ENCODE data around the gene CD2. TPM values are rescaled to one million over a fixed set of nuclear protein-coding genes. Genes with fewer than 3 reads are reported as not detected.

Gene CD2, protein sequence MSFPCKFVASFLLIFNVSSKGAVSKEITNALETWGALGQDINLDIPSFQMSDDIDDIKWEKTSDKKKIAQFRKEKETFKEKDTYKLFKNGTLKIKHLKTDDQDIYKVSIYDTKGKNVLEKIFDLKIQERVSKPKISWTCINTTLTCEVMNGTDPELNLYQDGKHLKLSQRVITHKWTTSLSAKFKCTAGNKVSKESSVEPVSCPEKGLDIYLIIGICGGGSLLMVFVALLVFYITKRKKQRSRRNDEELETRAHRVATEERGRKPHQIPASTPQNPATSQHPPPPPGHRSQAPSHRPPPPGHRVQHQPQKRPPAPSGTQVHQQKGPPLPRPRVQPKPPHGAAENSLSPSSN
- total RNA-seq = 0.49 TPM

DNA sequence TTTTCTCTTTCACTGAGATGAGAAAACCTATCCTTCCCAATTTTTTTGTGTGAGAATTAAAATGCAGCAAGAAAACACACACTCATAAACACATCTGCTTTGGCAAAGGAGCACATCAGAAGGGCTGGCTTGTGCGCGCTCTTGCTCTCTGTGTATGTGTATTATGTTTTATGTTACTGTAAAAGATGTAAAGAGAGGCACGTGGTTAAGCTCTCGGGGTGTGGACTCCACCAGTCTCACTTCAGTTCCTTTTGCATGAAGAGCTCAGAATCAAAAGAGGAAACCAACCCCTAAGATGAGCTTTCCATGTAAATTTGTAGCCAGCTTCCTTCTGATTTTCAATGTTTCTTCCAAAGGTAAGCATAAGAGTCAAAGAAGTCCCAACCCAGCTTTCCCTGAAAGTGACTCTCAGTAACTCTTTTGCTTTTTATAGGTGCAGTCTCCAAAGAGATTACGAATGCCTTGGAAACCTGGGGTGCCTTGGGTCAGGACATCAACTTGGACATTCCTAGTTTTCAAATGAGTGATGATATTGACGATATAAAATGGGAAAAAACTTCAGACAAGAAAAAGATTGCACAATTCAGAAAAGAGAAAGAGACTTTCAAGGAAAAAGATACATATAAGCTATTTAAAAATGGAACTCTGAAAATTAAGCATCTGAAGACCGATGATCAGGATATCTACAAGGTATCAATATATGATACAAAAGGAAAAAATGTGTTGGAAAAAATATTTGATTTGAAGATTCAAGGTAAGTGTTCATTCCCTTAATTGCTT lies at the start of gene CD2:
TSS of gene CD2 (plus strand) at position 233 of the 780 bp plus-strand sequence. CDS start at position 296, 63 bp downstream.
- peak; percentile 52 for DNase-seq

DNA sequence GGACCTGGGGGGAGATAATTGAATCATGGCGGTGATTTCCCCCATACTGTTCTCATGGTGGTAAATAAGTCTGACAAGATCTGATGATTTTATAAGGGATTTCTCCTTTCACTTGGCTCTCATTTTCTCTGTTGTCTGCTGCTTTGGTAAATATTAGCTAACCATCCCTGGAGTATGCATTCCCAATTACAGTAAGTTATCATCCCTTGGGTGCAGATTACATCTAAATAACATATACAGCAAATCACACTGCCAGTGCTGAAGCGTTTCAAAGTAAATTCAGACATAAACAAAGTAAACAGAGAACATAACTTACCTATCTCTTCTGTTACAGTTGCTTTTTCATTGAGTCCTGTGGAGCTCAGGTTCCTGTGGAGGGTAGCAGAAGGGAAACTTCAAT lies 48.1 kb upstream of the CD2 start:
- DNase-seq = no peak

DNA sequence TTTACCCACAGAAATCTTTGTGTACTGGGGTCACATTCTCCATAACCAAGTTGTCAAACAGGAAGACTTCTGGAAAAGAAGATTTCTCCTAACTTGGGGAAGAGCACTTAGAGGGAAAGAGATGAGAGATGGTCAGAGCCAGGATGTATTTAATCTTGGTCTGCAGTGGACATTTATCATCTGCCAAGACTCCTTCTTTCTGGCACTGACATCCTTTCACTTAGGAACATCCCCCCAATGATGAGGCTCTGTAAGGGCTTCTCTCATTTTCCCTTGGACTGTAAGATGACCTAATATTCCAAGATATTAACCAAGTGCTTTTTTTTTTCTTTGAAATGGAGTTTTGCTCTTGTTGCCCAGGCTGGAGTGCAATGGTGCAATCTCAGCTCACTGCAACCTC lies 47.4 kb upstream of the CD2 start:
- no peak for DNase-seq

DNA sequence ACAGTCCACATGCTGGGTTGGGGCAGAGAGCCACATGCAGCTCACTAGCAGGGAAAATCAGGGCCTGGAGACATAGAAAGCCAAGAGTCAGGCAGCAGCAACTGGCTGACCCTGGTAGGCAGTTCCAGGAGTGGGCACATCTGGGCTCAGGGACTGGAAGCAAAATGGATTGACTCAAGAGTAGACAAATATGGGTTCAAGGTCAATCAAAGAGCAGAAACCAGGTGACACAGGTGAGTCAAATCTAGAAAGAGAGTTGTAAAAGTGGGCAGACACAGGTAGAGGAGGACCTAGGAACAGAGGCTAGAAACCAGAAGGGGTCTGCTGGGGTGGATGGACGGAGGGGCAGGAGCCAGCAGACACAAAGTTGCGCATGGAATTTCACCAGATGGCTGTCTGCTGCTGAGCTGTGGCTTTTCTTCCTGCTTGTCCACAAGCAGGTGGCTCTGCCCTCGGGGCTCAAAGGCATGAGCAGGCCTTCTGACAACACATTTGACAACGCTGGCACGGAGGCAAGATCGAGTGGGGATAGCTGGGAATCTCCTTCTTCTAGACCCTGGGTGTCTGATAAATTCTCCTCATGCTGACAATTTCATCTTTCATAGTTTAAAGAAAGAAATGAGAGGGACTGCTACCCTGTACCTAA lies 45.9 kb upstream of the CD2 start:
- no peak for DNase-seq

DNA sequence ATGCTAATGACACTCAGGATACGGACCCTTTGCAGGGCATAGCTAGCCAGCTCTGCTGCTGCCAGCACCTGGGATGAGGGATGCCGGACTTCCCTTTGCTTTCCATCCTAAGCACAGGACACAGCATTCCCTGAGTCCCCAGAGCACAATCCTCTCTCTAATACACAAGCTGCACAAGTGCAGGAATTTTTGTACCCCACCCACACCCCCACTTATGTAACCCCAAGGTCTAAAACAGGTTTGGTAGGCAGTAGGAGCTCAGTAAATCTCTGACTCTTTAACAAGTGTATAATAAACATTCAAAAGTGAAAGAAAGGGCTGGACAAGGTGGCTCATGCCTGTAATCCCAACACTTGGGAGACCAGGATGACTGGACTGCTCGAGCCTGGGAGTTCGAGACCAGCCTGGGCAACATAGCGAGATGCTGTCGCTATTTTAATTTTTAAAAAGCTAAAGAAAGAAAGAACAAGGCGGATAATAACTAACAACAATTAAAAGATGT lies 44.5 kb upstream of the CD2 start:
- DNase-seq = no peak

DNA sequence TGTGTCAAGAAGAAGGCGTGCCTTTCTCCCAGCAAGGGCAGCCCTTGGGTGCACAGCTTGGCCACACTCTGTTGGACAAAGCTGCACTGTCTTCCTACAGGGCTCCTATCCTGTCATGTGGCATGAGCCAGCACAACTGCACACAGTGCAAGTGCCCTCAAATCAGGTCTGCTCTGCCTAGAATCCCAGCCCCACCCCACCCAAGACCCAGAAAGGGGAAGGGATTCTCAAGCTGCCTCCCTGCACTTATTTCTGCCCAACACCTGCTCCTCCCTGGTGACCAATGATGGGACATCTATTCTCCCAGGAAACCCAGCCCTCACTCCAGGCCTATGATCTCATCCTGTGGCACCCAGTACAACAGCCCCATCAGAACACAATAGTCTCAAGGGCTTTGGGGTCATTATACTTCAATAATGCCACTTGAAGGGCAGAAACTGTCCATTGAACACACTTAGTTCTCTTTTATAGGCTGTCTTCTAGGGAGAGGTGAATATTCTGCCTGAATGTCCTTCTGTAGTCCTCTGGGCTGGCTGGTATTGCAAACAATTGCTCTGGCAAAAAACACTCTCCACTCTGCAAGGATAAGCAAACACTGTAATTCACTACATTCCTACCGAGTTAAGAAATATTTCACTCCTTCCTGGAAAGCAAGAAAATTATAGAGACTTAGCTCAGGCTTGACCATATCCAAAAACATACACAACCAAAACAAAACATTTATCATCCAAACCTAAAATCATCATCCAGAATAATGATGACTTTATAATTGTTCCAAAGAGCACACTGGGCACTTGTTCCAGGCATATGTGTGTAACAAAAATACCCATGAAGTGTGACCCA lies 43.6 kb upstream of the CD2 start:
- DNase-seq = no peak

DNA sequence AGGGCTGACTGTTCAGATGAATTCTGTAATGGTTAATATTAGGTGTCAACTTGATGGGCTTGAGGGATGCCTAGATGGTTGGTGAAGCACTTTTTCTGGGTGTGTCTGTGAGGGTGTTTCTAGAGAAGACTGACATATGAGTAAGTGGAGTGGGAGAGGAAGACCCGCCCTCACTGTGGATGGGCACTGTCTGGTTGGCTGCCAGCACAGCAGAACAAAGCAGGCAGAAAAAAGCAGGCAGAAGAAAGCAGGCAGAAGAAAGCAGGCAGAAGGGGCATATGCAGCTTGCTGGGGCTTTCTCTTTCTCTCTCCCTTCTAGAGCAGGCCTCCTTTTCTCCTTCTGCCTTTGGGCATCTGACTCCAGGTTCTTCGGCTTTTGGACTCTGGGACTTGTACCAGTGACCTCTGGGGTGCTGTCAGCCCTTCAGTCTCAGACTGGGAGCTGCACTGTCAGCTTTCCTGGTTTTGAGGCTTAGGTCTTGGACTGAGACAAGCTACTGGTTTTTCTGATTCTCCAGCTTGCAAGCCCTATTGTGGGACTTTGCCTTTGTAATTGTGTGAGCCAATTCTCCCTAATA lies 42.9 kb upstream of the CD2 start:
- no peak for DNase-seq

DNA sequence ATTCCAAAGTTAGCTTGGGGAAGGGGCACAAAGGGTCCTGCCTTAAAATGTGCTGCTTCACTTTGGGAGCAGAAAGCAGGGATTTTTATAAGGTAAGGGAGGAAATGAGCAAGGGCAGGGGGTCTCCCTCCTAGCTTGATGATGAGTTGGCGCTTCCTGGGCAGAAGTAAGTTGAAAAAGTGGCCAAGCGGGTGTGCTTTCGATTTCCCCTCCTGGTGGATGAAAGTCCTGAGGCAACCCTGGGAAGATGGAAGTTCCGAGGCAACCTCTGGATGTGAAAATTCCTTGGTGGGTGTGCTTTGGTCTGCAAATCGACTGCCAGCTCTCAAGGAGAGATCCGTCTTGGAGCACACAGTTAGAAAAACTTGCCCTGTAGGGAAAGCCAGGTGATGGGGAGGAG lies 41.7 kb upstream of the CD2 start:
- DNase-seq = no peak

DNA sequence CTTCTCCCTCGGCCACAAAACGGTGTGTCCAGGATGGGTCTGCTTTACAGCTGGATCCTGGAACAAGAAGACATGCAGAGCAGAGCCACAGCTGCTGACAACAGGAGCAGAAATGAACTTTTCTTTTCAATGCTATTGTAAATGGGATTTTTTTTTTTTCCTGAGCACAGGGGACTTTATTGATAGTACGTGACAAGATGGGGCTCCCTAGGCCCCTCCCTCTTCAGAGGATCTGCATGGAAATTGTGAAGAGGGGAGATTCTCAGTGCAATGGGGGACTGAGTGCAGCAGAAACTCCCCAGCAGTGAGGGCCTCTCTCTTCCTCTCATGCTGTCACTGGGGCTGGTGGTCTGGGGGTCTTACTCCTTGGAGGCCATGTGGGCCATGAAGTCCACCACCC lies 40.8 kb upstream of the CD2 start:
- no peak for DNase-seq

DNA sequence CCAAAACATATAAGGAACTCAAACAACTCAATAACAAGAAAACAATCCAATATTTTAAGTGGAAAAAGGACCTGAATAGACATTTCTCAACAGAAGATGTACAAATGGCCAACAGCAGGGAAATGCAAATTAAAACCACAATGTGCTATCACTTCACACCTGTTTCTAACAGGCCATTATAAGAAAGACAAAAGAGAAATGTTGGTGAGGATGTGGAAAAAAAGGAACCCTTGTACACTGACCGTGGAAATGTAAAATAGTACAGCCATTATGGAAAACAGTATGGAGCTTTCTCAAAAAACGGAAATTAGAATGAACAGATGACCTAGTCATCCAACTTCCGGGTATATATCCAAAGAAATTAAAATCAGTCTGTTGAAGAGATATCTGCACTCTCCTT lies 37.8 kb upstream of the CD2 start:
- DNase-seq = no peak

DNA sequence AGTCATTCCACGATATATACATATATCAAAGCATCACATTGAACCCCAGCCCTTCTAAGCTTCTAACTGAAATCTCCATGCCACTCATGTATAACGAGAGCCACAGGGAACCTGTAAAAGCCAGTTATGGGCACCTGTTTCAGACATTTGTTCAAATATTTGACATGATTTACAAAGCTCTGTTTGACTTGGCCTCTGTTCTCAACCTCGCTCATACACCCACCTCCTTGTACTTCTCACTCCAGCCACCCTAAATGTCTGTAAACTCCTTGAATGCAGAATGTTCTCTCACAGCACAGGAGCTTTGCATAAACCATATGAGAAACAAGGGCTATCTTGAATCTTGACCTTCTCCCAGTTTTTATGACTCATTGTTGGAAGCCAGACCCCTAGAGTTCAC lies 36.9 kb upstream of the CD2 start:
- DNase-seq = no peak

DNA sequence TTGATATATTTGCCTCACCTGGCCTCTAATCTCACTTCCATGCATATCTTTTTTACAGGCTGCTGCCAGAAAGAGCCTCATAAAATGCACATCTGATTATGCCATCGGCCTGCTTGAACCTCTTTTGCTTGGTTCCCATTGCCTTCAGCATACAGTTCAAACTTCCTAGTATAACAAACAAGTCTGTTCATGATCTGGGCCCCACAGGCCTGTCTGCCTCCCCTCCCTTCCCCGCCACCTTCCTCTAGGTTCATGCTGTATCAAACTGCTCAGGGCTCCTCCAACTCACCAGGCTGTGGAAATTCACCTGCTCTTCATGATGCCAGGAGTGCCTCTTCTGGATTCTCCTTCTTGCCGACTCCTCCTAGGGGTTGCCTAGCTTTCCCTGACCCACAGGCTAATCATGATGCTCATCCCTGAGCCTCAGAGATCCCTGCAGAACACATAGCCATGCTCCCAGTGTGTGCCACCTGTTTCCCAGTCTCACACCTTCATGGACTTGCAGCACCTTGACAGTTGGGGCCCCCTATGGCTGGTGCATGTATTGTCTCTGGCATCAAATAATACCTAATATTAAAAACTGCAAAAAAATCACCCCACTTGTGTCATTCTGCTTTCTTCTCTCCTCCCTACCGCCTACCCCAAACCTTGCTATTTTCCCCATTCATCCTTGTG lies 33.7 kb upstream of the CD2 start:
- no peak for DNase-seq

DNA sequence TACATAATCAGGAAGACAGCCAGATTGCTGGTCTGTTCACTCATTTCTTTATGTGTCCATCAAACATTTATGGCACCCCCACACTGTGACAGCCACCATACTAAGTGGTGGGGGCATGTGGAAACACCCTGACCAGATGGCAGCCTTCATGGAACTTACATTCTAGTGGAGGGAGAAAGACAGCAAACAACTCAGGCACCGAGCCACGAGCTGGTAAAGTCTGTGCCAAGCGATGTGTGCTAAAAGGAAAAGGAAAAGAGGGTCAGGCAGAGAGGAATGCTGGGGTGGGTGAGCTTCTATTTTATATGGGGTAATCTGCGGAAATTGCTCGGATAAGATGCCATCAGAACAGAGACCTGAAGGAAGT lies 33.2 kb upstream of the CD2 start:
- no peak for DNase-seq

DNA sequence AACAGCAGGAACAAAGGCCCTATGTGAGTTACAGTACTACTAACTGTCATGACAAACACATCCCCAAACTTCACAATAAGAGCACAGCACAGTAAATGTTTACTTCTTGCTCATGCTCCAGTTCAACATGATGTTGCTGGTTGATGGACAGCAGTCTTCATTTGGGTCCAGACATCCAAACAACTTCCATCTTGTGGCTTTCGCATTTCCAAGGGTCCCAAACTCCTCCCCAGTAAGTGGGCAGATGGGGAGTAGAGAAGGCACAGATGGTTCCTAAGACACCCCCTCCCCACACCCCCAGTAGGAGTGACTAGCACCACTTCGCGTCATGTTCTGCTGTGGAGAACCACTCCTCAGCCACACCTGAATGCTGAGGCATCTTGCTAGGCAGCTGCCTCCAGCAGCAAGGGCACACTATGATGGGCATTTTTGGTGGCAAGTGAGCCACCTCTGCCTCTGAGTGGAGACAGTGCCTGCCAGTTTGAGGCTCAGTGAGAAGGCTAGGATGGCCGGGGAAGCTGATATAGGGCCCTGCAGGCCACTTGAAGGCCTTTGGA lies 32.7 kb upstream of the CD2 start:
- no peak for DNase-seq

DNA sequence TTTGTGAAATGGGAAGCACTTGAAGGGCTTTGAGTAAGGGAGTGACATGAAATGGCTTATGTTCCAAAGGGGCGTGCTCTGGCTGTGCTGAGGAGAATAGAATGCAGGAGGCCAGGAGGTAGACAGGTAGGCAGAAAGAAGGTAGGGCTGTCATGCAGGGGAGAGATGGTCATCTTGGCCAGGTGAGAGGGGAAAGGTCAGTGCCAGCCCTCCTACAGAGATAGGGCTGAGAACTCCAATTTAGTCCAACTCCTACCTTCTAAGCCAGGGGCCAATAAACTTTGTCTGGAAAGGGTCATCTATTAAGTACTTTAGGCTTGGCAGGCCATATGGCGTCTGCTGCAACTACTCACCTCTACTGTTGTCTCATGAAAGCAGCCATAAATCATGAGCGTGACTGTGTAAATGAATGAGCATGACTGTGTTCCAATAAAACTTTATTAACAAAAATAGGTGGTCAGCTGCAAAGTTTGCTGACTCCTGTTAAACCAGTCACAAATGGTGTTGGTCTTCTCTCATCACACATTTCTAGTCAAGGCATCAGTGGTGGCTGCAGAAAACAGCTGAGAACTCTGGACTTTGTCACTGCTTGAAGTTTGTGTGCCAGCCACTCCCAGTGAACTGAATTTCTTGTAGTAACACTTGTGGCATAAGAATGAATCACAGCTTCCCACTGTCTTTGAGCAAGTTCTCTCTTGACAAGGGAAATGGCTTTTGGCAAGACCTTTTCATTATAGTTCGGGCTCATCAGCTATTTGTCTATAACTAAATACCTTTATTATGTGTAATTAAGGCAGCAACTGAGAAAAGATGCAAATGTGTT lies 32.0 kb upstream of the CD2 start:
- no peak for DNase-seq

DNA sequence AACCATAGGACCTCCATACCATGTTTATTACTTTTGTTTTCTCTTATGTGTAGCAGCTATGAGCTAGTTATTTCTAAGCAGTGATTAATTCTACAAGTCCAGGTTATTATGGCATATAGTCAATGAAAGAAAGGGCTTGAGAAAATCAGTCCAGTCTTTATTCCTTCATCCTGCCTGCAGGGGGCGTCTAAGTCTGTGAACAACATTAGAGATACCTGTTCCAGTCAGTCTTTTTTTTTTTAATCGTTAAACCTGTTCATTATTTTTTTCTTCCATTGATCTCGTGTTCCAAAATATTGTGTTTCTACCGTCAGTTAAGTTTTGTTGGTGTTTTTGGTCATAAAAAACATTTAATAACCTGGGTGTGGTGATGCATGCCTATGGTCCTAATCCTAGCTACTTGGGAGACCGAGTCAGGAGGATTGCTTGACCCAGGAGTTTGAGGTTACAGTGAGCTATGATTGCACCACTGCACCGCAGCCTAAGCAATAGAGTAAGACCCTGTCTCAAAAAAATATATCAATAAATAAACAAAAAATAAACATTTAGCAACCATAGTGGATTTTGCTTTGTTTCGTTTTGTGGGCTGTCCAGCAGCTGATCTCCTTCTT lies 29.4 kb upstream of the CD2 start:
- no peak for DNase-seq

DNA sequence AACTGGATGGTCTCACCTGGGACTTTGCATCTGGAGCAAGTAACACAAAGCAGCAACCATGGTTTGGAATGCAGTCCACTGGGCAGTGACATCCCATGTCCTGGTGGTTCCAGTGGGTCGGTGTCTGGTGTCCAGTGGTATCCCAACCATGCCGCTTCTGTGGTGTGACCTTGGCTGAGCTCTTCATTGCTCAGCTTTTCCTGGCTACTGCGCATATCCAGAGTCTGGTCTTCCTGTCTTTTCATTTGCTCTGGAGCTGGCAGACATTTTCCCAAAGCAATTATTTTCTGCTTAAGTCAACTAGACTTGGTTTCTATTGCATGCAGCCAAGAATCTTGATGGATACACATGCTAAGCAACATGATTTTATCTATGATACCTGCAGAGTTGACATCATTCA lies 28.4 kb upstream of the CD2 start:
- DNase-seq = no peak

DNA sequence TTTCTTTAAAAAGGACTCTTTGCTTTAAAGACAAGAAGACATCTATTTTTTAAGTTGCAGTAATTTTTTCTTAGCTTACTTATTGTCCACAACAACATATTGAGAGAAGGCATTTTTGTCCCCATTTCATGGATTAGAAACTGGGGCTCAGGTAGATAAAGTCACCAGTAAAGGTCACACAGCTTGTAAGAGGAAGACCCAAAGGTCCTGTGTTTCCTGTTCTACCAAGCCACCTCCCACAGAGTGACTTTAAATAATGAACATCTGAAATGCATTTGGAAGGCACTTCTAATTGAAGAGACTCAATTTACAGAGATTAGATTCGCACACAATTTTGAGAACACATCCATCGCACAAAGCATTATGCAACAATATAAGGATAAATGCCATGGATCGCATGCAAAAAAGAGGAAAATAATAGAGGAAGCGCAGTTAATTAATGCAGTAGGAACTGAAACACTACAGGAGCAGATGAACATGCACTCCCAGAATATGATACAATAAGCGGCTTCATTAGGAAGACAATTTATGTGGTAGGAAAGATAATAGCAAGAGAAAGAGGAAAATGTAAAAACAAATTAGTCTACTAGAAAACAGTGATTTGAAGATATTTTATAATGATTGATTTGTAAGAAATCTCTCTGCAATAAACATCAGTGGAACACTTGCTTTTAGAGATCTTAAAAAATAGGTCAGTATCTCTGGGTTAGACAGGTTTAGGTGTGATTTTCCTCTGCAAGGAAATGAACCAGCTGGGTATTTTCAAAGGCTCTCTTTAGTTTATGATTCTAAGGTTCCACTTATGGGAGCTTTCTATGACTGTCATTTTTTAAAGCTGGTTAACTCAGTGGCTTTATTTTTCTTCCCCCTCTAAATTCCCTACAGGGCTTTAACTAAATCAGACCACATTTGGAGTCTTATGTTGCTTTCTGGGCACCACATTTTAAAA lies 27.1 kb upstream of the CD2 start:
- DNase-seq = peak; percentile 37

Data from skin of body (tissue), 2 donors.